NCI-H2171 treated with DMSO at 0.1 percent for 48 hours (cell line): Measurements from ENCODE around the gene HPDL.
"Not testable (repeated sequence)": the region's sequence is repeated elsewhere in the genome, so short reads cannot be mapped to it uniquely, and the experiment has no call there.

Source experiments
- DNase-seq: peaks from one replicate; lab custom pipeline; 2025; lab: John Stamatoyannopoulos, UW

HPDL gene

DNA sequence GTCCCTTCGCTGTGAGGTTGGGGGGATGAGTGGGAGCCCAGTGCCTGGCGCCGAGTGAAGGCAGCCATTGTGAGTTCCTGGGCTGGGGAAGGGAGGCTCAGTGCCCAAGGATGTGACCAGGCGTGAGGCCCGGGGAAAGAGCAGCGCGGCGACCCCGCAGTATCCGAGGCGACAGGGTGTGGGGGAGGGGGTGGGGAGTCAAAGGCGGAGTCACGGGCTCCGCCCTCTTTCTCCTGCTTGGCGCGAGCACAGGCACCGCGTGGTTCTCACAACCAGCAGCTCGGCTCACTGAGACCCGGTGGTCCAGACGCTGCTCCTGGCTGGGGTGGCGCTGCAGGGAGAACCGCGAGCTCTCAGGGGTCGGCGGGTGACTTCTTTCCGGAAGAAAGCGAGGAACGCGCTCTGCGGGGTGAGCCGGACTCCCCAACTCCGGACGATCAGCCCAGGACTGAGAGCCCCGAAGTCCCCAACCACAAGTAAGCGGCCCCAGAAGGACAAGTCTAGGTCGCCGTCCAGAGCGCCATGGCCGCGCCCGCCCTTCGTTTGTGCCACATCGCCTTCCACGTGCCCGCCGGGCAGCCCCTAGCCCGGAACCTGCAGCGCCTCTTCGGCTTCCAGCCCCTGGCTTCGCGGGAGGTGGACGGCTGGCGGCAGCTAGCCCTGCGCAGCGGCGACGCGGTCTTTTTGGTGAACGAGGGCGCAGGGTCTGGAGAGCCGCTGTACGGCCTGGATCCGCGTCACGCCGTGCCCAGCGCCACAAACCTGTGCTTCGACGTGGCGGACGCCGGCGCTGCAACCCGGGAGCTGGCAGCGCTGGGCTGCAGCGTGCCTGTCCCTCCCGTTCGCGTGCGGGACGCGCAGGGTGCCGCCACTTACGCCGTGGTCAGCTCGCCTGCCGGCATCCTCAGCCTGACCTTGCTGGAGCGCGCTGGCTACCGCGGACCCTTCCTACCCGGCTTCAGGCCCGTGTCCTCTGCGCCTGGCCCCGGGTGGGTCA lies at the start of gene HPDL:
TSS of gene HPDL (plus strand) at position 269 of the 997 bp plus-strand sequence. CDS start at position 523, 254 bp downstream.
- DNase-seq = peak; percentile 60

DNA sequence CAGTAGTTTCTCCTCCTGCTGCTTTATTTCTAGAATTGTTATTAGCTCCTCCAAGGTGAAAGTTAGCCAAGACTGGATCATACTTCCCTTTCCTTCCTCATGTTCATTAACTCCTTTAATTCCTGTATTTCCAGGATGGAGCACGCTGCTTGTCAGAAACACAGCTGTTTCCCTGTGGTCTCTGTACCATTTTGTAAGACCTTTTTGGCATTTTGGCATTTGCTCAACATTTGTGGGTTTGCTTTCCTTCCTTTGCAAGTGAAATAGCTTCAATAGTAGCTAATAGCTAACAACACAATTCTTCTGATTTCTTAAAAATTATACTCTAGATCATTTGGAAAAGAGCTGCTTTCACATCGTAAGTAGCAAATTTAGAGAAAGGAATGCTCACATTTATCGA lies 44.3 kb upstream of the HPDL start:
- no peak for DNase-seq

DNA sequence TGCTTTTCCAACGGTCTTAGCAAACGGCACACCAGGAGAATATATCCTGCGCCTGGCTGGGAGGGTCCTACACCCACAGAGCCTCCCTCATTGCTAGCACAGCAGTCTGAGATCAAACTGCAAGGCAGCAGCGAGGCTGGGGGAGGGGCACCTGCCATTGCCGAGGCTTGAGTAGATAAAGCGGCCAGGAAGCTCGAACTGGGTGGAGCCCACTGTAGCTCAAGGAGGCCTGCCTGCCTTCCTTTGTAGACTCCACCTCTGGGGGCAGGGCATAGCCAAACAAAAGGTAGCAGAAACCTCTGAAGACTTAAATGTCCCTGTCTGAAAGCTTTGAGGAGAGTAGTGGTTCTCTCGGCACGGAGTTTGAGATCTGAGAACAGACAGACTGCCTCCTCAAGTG lies 41.8 kb upstream of the HPDL start:
- not testable (repeated sequence) for DNase-seq

DNA sequence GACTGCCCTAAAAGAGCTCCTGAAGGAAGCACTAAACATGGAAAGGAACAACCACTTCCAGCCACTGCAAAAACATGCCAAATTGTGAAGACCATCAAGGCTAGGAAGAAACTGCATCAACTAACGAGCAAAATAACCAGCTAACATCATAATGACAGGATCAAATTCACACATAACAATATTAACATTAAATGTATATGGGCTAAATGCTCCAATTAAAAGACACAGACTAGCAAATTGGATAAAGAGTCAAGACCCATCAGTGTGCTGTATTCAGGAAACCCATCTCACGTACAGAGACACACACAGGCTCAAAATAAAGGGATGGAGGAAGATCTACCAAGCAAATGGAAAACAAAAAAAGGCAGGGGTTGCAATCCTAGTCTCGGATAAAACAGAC lies 40.2 kb upstream of the HPDL start:
- not testable (repeated sequence) for DNase-seq

DNA sequence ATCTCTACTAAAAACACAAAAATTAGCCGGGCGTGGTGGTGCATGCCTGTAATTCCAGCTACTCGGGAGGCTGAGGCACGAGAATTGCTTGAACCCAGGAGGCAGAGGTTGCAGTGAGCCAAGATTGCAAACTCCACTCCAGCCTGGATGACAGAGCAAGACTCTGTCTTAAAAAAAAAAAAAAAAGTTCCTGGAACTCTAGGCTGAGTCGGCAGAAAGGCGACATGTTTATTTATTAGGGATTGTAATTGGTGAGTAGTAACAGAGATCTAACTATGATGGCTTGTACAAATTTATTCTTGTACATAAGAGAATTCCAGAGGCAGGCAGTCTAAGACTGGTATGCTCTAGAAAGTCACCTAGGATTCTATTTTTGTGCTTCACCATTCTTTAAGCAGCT lies 35.7 kb upstream of the HPDL start:
- DNase-seq = not testable (repeated sequence)

GRCh38 chr1:45291716-45292115 lies 35.0 kb upstream of the HPDL start:
- DNase-seq = no peak

- DNase-seq = no peak
Observed at GRCh38 chr1:45297666-45298356, 28.9 kb upstream of the HPDL start.

DNA sequence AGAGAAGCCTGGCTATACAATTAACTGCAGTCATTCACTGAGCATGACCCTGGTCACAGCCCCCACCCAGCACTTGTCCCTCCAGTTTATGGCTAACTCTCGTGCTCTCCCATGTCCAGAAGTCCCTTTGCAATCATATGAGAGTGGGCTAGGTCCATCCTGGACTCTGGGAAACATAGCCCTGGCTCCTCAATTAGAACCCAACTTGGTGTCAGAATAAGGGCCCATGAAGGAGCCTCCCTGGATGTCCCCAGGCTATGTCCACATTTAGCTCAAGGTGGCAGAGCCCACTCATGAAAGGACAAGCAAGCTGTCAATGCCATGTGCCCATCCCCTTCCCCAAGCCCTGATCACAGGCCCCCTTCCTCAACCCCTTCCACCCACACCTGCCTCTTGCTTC lies 27.4 kb upstream of the HPDL start:
- no peak for DNase-seq

- peak; percentile 73 for DNase-seq
Observed at GRCh38 chr1:45299981-45300668, 26.6 kb upstream of the HPDL start.

DNA sequence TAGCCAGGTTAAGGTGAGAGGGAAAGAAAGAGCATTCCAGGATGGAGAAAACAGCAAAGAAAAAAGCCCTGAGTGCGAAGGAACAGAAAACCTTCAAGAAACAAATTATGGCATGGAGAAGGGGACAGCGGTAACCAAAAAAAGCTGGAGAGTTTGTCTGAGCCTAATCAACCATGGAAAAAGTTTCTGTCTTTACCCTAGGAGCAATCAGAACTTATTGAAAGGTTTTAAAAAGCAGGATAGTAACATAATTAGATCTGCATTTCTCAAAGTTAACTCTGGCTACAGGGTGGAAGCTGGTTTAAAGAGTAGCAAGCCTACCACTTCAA lies 26.1 kb upstream of the HPDL start:
- no peak for DNase-seq

GRCh38 chr1:45302505-45303150 lies 24.1 kb upstream of the HPDL start:
- DNase-seq = no peak

GRCh38 chr1:45303520-45304310 lies 23.0 kb upstream of the HPDL start:
- DNase-seq = peak; percentile 98

- DNase-seq = peak; percentile 82
Observed at GRCh38 chr1:45304311-45305081, 22.2 kb upstream of the HPDL start.

- DNase-seq = no peak
Observed at GRCh38 chr1:45305231-45305630, 21.5 kb upstream of the HPDL start.

GRCh38 chr1:45306319-45306718 lies 20.4 kb upstream of the HPDL start:
- no peak for DNase-seq

DNA sequence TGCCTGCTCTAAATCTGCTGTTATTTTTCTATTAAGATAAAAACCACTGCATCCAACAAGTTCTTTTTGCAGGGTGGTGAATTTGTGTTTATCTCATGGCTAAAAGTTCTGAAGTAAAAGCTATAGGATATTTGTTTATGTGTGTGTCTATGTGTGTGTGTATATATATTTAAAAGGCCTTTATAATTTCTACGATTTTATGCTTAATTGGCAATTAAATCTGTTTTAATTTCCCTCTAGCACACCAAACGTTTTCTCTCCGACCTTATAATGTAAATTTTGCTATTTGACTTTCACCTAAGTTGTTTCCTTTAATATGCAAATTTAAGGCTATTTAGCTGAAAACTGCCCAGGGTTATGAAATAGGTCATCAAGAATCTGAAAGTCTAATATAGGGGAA lies 19.8 kb upstream of the HPDL start:
- DNase-seq = no peak

DNA sequence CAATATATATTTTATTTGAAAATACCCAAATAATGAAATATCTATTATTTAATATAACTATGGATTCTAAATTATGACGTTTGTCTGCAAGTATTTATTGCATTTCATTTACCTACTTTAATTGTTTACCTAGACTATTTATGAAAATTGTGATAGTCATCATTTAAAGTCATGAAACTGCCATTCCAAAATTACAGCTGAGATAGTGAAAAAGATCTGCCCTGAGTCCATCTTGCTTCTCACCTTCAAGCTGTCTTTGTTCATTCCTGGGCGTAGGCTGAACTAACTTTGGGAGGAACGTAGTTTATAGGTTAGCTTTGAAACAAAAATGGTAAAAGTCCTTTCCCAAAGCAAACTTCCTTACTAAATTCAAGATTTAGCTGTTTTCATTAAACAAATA lies 12.4 kb upstream of the HPDL start:
- DNase-seq = no peak

GRCh38 chr1:45317166-45317565 lies 9.5 kb upstream of the HPDL start:
- no peak for DNase-seq

DNA sequence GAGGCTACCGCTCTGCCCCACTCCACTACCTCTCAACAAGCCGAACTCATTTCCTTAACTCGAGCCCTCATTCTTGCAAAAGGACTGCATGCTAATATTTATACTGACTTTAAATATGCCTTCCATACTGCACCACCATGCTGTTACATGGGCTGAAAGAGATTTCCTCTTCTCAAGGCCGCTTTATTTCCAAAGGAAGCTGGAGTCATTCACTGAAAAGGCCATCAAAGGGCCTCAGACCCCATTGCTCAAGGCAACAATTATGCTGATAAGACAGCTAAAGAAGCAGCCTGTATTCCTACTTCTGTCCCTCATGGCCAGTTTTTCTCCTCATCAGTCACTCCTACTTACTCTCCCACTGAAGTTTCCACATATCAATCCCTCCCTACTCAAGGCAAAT lies 6.9 kb upstream of the HPDL start:
- DNase-seq = no peak

DNA sequence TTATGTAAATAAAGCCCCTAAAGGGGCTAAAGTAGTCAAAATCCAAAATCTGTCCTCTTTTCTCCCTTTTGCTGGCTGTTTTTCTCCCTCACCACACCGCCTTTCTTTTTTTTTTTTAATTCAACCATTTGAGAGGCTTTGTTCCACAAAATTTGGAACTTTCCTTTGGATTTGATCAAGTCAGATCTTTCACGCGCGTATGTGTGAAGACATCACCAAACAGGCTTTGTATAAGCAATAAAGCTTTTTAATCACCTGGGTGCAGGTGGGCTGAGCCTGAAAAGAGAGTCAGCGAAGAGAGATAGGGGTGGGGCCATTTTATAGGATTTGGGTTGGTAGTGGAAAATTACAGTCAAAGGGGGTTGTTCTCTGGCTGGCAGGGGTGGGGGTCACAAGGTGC lies 5.3 kb upstream of the HPDL start:
- DNase-seq = no peak
